NCI-H2081 treated with DMSO at 0.1 percent for 48 hours (cell line): ENCODE data around the gene SEC14L1.

Experiments used
- DNase-seq: peaks from one replicate; lab custom pipeline; 2025; lab: John Stamatoyannopoulos, UW

SEC14L1 gene

DNA sequence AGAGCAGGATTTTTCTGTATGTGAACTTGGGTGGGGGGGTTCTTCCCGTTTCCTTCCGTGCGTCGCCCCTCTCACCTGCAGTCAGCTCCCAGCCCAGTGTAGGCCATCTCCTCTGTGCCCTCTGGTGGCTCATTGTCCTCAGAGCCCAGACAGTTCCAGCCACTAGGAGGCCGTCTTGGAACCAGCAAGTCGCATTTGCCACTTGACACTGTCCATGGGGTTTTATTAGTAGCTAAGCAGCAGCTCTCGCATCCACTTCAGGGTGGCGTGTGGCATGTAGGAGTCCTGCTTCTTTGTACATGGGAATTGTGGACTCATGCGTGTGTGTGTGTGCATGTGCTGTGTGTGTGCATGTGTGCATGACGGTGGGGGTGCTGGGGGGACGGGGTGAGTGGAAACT, 74.0 kb downstream of the SEC14L1 start:
- DNase-seq, result no peak

- no peak for DNase-seq
These were observed 74.5 kb downstream of the SEC14L1 start for GRCh38 chr17:77215281-77215680.

GRCh38 chr17:77216486-77216885, 75.7 kb downstream of the SEC14L1 start:
- DNase-seq, result no peak

DNA sequence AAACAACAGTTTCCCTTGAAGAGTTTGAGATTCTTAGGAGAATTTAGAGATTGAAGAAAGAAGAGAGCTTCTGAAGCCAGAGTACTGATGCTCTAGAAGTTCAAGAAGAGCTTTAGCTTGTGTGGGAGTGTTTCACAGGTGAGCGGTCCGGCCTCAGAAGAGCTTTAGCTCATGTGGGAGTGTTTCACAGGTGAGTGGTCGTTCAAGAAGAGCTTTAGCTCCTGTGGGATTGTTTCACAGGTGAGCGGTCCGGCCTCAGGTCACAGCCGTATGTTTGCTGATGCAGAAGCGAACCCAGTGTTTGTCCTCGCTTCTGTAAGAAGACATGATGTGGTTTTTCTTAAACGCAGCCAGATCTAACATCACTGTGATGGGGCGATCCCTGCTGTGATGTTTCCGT, 76.4 kb downstream of the SEC14L1 start:
- no peak for DNase-seq

DNA sequence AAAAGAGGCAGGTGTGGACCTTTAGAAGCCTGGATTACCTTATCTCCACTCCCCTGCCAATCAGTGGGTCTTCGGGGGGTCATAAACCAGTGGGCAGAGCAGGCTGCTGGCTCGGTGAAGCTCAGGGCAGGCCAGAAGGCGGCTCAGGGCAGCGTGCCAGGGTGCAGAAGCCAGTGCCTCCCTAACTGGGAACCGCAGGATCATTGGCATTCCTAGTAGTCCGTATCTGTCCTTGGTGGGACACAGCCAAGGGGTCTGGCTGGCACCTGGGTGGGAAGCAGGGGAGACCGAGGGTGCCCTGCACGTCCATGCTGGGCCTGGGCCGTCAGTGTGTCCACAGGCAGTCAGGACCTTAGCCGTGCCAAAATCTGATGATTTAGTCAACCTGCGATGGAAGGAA, 76.8 kb downstream of the SEC14L1 start:
- DNase-seq, result no peak

- no peak for DNase-seq
These were observed 78.1 kb downstream of the SEC14L1 start for GRCh38 chr17:77218902-77219301.

- DNase-seq, result no peak
These were observed 81.6 kb downstream of the SEC14L1 start for GRCh38 chr17:77222356-77222755.

DNA sequence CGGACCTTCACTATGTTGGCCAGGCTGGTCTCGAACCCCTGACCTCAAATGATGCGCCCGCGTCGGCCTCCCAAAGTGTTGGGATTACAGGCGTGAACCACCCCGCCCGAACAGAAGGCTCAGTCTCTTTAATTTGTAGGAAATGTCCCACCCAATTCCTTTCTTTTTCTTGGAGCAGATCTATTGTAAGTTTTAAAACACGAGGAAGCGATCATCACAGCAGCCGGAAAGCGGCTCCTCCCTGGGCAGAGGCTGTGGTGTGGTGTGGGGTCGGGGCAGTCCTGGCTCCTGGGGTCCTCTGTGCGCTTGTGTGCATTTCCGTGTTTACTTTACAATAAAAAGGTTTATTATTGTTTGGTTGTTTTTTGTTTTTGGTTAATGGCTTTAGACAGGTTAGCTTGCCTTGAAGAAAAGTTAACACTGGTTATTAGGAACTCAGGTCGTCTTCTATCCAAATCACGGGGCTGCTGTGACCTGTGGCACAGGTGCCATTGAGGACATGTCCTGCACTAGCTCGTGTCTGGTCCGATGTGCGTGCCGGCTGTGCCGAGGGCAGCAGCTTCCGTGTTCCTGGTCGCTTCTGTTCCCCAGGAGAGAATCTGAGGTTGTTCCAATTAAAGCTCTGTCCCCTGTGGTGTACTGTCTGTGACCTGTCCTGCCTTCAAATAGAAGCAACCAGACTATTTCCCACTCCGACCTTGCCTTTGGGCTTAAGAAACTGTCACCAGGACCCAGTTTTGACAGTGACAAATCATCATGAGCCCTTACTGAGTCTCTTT, 83.1 kb downstream of the SEC14L1 start:
- no peak for DNase-seq

- DNase-seq, result no peak
These were observed 84.5 kb downstream of the SEC14L1 start for GRCh38 chr17:77225265-77225664.

GRCh38 chr17:77227461-77228240, 86.9 kb downstream of the SEC14L1 start:
- DNase-seq, result no peak

DNA sequence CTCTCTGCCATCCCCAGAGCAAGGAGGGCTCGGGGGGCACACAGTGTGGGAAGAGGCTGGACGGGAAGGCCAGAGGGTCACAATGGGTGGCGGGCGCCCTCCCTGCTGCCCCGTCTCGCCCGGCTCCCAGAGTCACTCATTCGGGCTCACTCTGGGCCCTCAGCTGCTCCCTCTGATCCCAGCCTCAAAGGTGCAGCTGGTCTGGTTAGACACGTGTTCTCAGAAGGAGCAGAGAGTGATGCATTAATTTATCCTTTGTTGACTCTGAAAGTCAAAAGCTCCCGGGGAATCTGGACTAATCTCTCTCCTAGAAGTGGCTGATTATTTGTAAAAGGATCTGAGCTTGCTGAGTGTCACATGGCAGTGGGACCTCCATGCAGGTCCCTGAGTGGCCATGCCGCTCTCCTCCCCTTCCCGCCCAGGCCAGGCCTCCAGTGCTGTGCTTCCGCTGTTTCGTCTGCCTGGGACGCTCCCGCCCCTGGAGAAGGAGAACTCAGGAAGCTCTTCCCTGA, 87.5 kb downstream of the SEC14L1 start:
- DNase-seq, result no peak

- no peak for DNase-seq
These were observed 88.0 kb downstream of the SEC14L1 start for GRCh38 chr17:77228816-77229215.

GRCh38 chr17:77229786-77230435, 89.1 kb downstream of the SEC14L1 start:
- no peak for DNase-seq

DNA sequence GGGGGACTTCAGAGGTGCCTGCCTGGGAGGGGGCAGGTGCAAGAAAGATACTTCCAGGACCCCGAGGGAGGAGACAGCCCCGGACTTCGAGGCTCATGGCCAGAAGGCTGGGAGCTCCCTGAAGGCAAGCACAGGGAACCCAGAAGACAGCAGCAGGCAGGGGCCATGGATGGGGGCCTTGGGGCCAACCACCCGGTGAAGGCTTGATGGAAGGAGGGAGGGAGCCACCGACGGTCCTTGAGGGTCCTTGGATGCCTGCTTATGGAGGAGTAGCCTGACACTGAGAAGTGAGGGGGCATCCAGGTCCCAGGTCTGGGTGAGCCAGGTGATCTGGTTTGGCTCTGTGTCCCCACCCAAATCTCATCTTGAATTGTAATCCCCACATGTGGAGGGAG, 89.7 kb downstream of the SEC14L1 start:
- no peak for DNase-seq

- DNase-seq, result no peak
These were observed 90.5 kb downstream of the SEC14L1 start for GRCh38 chr17:77231076-77231871.

DNA sequence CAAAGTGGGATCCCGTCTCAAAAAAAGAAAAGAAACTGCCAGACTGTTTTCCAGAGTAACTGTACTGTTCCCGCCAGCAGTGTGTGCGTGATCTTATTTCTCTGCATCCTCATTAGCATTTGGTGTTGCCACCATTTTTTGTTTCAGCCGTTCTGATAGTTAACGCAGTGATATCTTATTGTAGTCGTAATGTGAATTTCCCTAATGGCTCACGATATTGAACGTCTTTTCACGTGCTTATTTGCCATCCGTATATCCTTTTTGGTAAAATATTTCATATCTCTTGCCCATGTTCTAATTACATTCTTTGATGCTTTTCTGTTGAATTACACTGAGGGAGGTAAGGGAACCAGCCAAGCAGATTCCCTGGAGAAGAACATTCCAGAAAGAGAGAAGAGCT, 92.4 kb downstream of the SEC14L1 start:
- no peak for DNase-seq

GRCh38 chr17:77233635-77234334, 93.0 kb downstream of the SEC14L1 start:
- DNase-seq, result no peak

- no peak for DNase-seq
These were observed 93.9 kb downstream of the SEC14L1 start for GRCh38 chr17:77234695-77235094.

DNA sequence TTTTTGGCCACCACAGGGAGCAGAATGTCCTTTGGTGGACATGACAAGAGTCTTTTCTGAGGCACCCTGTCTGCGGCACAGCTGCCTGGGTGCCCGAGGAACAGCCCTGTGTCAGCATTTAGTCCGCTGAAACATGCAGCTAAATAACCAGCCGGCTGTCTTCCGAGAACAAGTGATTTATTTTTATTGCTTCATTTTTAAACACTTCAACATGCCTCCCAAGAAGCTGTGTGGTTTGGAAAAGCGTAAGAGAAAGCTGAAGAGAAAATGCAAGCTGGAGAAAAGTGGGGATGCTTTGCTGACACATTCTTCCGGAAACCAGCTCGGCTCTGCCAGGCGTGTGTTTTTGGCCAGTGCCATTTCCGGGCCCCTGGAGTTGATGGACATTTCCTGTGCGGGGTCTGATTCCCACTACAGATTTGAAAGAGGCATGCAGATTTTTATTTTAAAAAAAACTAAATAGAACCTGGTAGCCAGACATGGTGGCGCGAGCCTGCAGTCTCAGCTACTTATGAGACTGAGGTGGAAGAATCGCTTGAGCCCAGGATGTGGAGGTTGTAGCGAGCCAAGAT, 94.7 kb downstream of the SEC14L1 start:
- no peak for DNase-seq

DNA sequence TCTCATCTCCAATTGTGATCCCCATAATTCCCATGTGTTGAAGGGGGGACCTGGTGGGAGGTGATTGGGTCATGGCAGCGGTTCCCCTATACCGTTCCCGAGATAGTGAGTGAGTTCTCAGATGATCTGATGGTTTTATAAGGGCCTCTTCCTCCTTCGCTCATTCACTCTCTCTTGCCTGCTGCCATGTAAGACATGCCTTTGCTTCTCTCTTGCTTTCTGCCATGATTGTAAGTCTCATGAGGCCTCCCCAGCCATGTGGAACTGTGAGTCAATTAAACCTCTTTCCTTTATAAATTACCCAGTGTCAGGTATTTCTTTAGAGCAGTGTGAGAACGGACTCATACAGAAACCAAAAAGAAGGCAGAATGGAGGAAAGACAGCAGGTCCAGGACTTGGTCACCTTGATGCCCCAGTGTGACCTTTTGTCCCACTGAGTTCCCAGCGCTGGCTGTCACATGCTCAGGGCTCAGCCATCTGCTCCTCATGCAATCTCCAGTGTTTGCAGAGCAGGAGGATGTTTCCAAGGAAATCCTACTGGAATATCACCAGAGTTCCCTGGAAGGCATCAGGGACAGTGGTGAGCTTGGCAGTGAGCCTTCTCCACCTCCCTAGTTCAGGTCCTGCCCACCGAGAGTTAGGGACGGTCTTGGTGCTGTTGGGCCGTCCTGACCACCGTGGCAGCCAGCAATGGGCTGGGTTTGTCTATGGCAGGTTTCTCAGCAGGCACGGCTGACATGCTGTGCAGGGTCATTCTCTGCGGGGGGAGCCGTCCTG, 96.7 kb downstream of the SEC14L1 start:
- no peak for DNase-seq
